CD8-positive, alpha-beta memory T cell (primary cell): ENCODE data around the gene TCF12. TPM values are rescaled to one million over a fixed set of nuclear protein-coding genes. Genes with fewer than 3 reads are reported as not detected.

Experiments used
- CTCF ChIA-PET: fragments of 350-600 bp; sonication (Branson Sonifier 250); formaldehyde crosslinking; loops from one replicate; lab custom pipeline; 2021; ENCODE audit warnings: antibody characterized with exemption; lab: Charles Lee
- POLR2A ChIA-PET: fragments of 350-600 bp; sonication (Branson Sonifier 250); formaldehyde crosslinking; loops from one replicate; lab custom pipeline; 2021; ENCODE audit warnings: antibody characterized with exemption; lab: Charles Lee
- DNase-seq, 5 donors: peaks; one replicate each; pipeline versions ENCODE4 v3.0.0 to v3.0.0-alpha.2; 2020 to 2022; ENCODE audit warnings: mixed read lengths in 1 of 5
- H3K27ac ChIP-seq: one replicate; pipeline ENCODE4 v1.7.0; 2013; ENCODE audit warnings: low read depth, mild to moderate bottlenecking, low read length, moderate library complexity
- H3K27me3 ChIP-seq: 2 replicates; pipeline ENCODE4 v1.7.0; 2013; ENCODE audit warnings: low read length, mild to moderate bottlenecking; ENCODE audit not compliant: insufficient read depth, poor library complexity, severe bottlenecking
- H3K36me3 ChIP-seq: 2 replicates; pipeline ENCODE4 v1.7.0; 2013; ENCODE audit warnings: mild to moderate bottlenecking, low read length, moderate library complexity; ENCODE audit not compliant: insufficient read depth
- H3K4me1 ChIP-seq: 2 replicates; pipeline ENCODE4 v1.7.0; 2013; ENCODE audit warnings: mild to moderate bottlenecking, low read length, moderate library complexity; ENCODE audit not compliant: insufficient read depth
- H3K4me3 ChIP-seq: 2 replicates; pipeline ENCODE4 v1.7.0; 2013; ENCODE audit warnings: mild to moderate bottlenecking, low read length
- H3K9me3 ChIP-seq: 2 replicates; pipeline ENCODE4 v1.7.0; 2013; ENCODE audit warnings: mild to moderate bottlenecking, low read length
- H3K27ac Mint-ChIP-seq, 8 donors: one replicate each; pipeline ENCODE4 v1.8.0; 2020 to 2021; ENCODE audit warnings: mixed read lengths in 8 of 8, mild to moderate bottlenecking in 6 of 8, inconsistent platforms in 3 of 8, moderate library complexity in 3 of 8
- H3K27me3 Mint-ChIP-seq, 2 donors: one replicate each; pipeline ENCODE4 v1.8.0; 2020 to 2021; ENCODE audit warnings: mixed read lengths in 2 of 2, mild to moderate bottlenecking in 1 of 2, moderate library complexity in 1 of 2
- H3K36me3 Mint-ChIP-seq, 3 donors: one replicate each; pipeline ENCODE4 v1.8.0; 2020 to 2021; ENCODE audit warnings: mixed read lengths in 3 of 3, inconsistent platforms in 1 of 3, mild to moderate bottlenecking in 1 of 3
- H3K4me1 Mint-ChIP-seq, 3 donors: one replicate each; pipeline ENCODE4 v1.8.0; 2020 to 2021; ENCODE audit warnings: mixed read lengths in 3 of 3, inconsistent platforms in 1 of 3, mild to moderate bottlenecking in 1 of 3
- H3K4me3 Mint-ChIP-seq, 7 donors: one replicate each; pipeline ENCODE4 v1.8.0; 2020 to 2021; ENCODE audit warnings: mixed read lengths in 7 of 7, mild to moderate bottlenecking in 6 of 7, moderate library complexity in 4 of 7, inconsistent platforms in 2 of 7
- H3K9me3 Mint-ChIP-seq, 5 donors: one replicate each; pipeline ENCODE4 v1.8.0; 2020 to 2022; ENCODE audit warnings: mixed read lengths in 5 of 5, mild to moderate bottlenecking in 3 of 5, moderate library complexity in 2 of 5, inconsistent platforms in 1 of 5
- polyA plus RNA-seq: library from polyadenylated mRNA; unstranded; fragments of 300-500 nt; fragmentation: Illumina TruSeq; gene quantifications from one replicate; pipeline ENCODE4 v1.2.3, GENCODE V29; 2021
- total RNA-seq, 2 experiments: library from RNA; stranded (reverse); gene quantifications; one replicate each; pipeline ENCODE4 v1.2.3, GENCODE V29; 2021

Gene TCF12
- total and polyA plus RNA-seq, 3 experiments from 2014 or later, result 54.3 to 79.2 (median 69.9) TPM

DNA sequence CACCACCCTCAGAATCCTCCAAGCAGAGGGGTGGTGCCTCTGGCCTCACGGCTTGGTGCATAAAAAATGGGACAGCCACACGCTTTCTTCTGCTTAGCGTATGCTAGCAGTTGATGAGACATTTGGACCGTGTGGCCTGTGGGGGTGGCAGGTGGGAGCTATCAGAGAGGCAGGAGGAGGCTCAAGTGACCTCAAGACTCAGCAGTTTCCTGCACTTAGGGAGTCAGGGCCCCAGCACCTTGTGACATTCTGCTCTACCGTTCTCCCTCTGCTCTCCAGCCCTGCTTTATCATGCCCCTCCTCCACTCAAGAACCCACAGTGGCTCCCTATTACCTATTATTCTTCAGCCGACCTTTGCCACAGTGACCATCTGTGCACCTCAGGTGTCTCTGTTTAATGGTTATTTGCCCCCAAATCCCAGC is 416.9 kb downstream of the TCF12 start:
- no peak overlapping the region for H3K27ac ChIP-seq
- Mint-ChIP-seq H3K36me3 (no peaks in the 10 kb centered on the region), H3K27ac (no peak overlapping the region), H3K4me3 (no peak overlapping the region), H3K27me3 (peaks cover 13 to 56% of the 10 kb centered on the region in 2 donors), H3K9me3 (no peaks in the 10 kb centered on the region), H3K4me1 (peaks cover under 1 to 3% (median 2%) of the 10 kb centered on the region in 3 donors)
- H3K36me3 ChIP-seq, result no peaks in the 10 kb centered on the region
- H3K4me1 ChIP-seq, result no peaks in the 10 kb centered on the region
- DNase-seq, result no peak
- H3K27me3 ChIP-seq, result no peaks in the 10 kb centered on the region
- no peaks in the 10 kb centered on the region for H3K9me3 ChIP-seq
- H3K4me3 ChIP-seq, result no peak overlapping the region
- CTCF ChIA-PET, result no interaction called here
- POLR2A ChIA-PET, result no interaction called here

DNA sequence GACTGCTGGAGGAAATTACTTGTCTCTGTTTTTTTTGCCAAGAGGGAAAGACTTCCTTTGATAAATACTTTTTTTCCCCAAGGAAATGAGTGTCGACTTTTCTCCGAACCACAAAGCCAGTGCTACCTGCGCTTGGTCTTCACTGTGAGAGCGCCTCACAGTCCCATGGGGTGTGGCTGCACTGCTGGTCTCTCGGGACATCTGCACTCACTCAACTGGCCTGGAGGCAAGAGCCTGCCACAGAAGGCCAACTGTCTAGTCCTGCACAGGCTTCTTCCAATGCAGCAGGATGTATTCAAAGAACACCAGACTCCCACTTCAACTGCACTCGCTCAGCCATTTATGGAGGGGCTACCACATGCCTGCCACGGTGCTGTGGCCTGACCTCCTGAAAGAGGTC is 417.3 kb downstream of the TCF12 start:
- Histone ChIP-seq H3K4me1 (no peaks in the 10 kb centered on the region), H3K4me3 (no peak overlapping the region), H3K27ac (no peak overlapping the region), H3K9me3 (no peaks in the 10 kb centered on the region), H3K27me3 (no peaks in the 10 kb centered on the region), H3K36me3 (no peaks in the 10 kb centered on the region)
- no peak for DNase-seq
- H3K36me3 Mint-ChIP-seq, result no peaks in the 10 kb centered on the region
- CTCF ChIA-PET, result no interaction called here
- H3K27ac Mint-ChIP-seq, result no peak overlapping the region
- no peak overlapping the region for H3K4me3 Mint-ChIP-seq
- H3K9me3 Mint-ChIP-seq, result no peaks in the 10 kb centered on the region
- POLR2A ChIA-PET, result no interaction called here
- H3K4me1 Mint-ChIP-seq, result no peaks in the 10 kb centered on the region
- H3K27me3 Mint-ChIP-seq, result peaks cover 13 to 57% of the 10 kb centered on the region in 2 donors

DNA sequence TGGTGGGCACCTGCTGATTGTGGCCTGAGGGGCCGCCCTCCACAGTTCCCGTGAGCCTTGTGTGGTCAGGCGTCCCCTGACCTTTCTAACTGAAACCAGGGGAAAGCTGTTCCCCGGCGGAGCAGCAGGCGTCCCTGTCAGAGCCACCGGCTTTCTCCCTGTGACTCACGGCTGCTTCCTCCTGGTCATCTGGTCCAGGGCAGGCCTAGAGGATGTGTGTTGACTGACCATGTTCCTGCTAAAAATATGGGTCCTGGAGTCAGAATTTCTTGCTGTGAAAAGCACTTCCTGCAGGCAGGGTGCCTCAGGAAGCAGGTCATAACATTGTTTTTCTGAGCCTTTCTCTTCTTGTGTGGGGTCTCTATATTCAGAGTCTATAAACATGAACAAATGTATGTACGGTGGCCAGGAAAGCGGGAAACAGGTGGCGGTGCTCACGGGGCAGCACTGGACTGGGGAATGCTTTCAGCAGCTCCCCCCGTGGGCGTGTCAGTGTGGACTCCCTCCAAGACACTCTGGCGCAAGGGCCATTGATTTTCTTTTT is 419.5 kb downstream of the TCF12 start:
- no peak for DNase-seq
- H3K9me3 ChIP-seq, result no peaks in the 10 kb centered on the region
- no peaks in the 10 kb centered on the region for H3K4me1 ChIP-seq
- no peak overlapping the region for H3K4me3 ChIP-seq
- Mint-ChIP-seq H3K4me1 (no peaks in the 10 kb centered on the region), H3K27ac (no peak overlapping the region), H3K9me3 (no peaks in the 10 kb centered on the region), H3K4me3 (no peak overlapping the region), H3K36me3 (no peaks in the 10 kb centered on the region), H3K27me3 (peaks cover 15 to 57% of the 10 kb centered on the region in 2 donors)
- CTCF ChIA-PET, result no interaction called here
- no peaks in the 10 kb centered on the region for H3K27me3 ChIP-seq
- no peaks in the 10 kb centered on the region for H3K36me3 ChIP-seq
- H3K27ac ChIP-seq, result no peak overlapping the region
- POLR2A ChIA-PET, result no interaction called here

DNA sequence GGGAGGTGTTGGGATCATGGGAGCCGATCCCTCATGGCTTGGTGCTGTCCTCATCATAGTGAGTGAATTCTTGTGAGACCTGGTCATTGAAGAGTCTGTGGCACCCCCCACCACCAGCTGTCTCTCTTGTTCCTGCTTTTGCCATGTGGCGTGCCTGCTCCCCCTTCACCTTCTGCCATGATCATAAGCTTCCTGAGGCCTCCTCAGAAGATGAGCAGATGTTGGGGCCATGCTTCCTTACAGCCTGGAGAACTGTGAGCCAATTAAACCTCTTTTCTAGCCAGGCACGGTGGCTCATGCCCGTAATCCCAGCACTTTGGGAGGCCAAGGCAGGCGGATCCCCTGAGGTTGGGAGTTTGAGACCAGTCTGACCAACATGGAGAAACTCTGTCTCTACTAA is 420.9 kb downstream of the TCF12 start:
- Histone ChIP-seq H3K27ac (no peak overlapping the region), H3K36me3 (no peaks in the 10 kb centered on the region), H3K27me3 (no peaks in the 10 kb centered on the region), H3K9me3 (no peaks in the 10 kb centered on the region), H3K4me1 (no peaks in the 10 kb centered on the region), H3K4me3 (no peak overlapping the region)
- no peaks in the 10 kb centered on the region for H3K36me3 Mint-ChIP-seq
- H3K27me3 Mint-ChIP-seq, result peaks cover 13 to 49% of the 10 kb centered on the region in 2 donors
- ChIA-PET POLR2A (no interaction called here), CTCF (interaction anchor here (3.1 kb wide), 1 partner anchor 189 kb away, joined by 21 read pairs; no protein-coding TSS in a partner anchor)
- no peak overlapping the region for H3K4me3 Mint-ChIP-seq
- no peak for DNase-seq
- H3K27ac Mint-ChIP-seq, result no peak overlapping the region
- no peaks in the 10 kb centered on the region for H3K4me1 Mint-ChIP-seq
- H3K9me3 Mint-ChIP-seq, result no peaks in the 10 kb centered on the region

Other genes with a start within 250 kb of the TCF12 start
- 10 to 100 TPM; 18.7 to 20.2 TPM for gene ZNF280D, start 185.1 kb upstream of the TCF12 start, total RNA-seq
- 8.4 TPM for gene ZNF280D, start 185.1 kb upstream of the TCF12 start, polyA plus RNA-seq